HuH-7 (cell line): ENCODE measurements around the gene CTAG1B.
"Not testable (repeated sequence)": the region's sequence is repeated elsewhere in the genome, so short reads cannot be mapped to it uniquely, and the experiment has no call there.

Experiments used
- DNase-seq: peaks from one replicate; pipeline ENCODE4 v3.0.0; 2011; ENCODE audit warnings: low spot score

Gene CTAG1B

DNA sequence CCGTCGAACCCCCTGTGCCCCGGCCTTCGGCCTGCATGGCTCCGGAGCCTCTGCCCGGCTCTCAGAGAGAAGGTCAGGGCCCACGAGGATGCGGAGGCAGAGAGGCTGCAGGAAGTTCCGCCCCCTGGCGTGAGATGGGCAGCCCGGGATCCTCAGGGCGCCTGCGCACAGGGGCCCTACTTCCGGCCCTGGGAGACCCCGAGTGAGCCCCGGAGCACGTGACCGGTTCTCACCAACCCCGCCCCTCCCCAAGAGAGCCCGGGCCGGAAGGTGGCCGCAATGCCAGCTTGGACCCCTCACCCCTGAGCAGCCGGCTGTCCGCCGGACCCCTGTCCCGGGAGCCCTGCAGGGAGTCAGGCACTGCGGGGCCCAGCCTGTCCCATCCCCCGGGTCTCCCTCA, at the start of gene CTAG1B:
CTAG1B (minus strand) TSS at position 101 of the 400 bp plus-strand sequence; CDS start at position 37, 64 bp downstream.
- not testable (repeated sequence) for DNase-seq

DNA sequence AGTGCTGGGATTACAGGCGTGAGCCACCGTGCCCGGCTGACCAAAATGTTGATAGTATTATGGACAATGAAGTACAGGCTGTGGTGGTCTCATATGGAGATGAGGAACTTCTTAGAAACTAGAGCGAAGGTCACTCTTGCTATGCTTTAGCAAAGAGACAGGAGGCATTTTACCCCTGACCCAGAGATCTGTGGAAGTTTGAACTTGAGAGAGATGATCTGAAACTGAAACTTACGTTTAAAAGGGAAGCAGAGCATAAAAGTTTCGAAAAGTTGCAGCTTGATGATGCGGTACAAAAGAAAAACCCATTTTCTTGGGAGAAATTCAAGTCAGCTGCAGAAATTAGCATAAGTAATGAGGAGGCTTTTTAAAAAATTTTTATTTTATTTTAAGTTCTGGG, 42.8 kb upstream of the CTAG1B start:
- no peak for DNase-seq

DNA sequence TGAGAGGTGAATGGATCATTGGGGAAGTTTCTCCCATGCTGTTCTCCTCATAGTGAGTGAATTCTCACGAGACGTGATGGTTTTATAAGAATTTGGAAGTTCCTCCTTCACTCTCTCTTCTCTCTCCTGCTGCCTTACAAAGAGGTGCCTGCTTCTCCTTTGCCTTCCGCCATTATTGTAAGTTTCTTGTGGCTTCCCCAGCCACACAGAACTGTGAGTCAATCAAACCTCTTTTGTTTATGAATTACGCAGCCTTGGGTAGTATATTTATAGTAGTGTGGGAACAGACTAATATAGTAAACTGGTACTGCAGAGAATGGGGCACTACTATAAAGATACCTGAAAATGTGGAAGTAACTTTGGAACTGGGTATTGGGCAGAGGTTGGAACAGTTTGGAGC, 42.1 kb upstream of the CTAG1B start:
- DNase-seq: no peak

DNA sequence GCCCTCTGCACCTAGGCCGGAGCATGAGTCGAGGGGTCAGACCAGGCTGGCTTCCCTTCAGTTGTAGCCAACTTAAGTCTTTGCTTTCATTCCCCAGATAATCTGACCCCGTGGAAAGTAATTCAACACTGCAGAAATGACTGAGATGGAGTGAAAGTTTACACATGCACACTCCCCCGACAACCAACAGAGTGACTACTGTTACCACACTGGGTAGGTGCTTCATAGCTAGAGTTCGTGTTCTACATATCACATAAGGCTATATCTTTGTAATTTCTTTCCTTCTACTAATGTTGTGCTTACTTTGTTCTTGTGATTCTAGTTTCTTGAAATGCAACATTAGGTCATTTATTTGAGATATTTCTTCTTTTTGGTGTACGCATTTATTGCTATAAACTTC, 41.5 kb upstream of the CTAG1B start:
- DNase-seq: no peak

DNA sequence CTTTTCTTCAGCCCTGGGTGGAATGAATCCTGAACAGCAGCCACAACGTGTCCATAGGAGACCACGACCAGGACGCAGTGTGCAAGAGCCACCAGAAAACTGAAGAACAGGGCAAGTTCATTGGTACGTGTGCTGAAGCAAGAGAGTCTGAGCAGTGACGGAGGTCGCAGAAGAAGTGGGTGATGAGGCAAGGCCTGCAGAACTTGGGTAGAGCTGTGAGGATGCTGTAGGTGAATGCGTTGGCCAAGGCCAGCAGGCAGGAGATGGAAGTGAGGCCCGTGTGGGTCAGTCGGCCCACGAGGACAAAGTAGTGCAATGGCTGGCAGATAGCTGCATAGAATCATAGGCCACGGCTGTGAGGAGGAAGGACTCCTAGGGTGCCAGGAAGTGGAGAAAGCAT, 39.9 kb upstream of the CTAG1B start:
- no peak for DNase-seq

DNA sequence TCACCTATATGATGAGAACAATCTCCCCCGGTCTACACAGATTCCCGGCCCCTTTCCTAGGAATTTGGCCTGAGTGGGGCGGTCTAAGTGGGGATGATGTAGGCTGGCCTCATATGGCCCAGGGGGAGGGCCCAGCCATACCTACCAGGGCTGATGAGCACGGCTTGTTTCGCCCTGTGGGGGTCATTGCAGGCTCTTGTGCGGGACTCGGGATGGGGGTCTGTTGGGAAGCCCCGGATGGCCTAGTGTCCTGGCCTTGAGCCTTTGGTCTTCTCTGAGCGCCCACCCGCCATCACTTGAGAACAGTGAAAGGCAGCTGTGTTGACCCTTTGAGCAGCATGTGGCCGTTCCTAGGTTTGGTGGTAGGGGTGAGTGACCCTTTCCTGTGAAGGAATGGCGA, 39.1 kb upstream of the CTAG1B start:
- no peak for DNase-seq

DNA sequence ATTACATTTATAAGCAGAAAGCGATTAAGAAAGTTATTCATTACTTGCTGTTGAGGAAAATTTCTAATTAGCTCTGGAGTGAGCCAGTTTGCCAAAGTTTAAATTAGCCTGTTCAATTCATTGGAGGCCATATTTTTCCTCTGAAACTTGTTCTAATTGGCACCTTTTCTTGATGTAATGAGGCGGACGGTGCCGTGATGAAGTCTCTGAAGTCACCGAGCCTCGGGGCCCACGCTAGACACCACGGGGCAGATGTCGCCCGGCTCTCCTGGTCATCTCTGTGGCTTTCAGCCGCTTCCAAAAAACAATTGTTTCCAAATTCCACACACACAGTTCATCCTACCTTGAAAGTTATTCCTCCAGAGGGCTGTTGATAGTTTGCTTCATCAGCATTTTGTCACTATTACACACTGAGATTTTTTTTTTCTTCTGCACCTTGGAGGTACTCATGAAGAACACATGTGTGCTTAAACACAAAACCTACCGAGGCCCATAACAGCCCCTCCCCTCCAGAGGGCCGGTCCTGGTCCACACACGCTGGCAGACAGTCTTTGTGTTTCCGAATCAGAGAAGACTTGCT, 38.2 kb upstream of the CTAG1B start:
- no peak for DNase-seq

DNA sequence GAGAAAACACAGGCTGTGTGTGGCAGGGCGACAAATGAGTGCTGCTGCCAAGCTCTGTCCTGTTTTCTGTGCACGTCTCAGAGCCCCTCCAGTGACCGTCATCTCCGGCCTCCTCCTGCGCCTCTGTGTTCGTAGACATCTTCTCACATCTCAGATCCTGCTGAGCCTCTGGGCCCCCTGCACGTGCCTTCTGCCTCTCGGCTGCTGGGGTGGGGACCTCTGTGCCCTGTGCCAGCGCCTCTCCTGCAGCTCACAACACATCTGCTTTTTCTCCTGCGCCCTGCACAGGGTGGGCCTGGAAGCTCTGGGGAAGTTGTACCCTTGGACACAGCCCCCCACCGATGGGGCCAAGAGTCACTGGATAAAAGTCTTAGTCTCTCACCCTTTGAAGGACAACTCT, 36.7 kb upstream of the CTAG1B start:
- no peak for DNase-seq

DNA sequence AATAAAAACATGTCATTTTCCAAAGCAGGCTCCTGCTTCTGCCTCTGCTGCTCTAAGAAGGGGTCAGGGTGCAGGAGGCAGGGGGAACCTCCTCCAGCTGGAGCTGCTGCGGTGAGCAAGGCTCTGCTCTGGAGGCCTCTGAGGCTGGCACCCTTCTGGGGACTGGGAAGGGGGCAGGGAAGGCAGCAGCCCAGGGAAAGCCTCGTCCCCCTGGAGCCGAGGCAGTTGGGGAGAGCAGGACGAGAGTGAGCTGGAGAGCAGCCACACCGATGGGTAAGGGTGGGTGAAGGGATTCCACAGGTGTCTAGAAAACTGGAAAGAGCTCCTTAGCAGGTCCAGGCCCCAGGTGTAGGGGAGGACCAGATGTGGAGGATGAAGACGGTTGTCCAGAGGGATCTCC, 36.3 kb upstream of the CTAG1B start:
- no peak for DNase-seq

DNA sequence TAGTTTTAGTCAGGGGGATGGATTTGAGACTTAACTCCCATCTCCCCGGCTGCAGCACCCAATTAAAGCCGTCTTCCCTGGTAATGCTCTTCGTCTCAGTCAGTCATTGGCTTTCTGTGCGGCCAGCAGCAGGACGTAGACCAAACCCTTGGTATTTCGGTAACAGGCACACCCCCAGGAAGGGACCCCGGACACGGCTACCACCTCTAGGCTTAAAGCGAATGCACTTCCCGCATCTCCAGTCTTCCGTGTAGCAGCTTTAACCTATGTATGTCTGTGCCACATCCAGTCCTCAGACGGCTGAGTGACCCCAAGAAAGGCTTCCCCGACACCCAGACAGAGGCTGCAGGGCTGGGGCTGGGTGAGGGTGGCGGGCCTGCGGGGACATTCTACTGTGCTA, 35.8 kb upstream of the CTAG1B start:
- no peak for DNase-seq

DNA sequence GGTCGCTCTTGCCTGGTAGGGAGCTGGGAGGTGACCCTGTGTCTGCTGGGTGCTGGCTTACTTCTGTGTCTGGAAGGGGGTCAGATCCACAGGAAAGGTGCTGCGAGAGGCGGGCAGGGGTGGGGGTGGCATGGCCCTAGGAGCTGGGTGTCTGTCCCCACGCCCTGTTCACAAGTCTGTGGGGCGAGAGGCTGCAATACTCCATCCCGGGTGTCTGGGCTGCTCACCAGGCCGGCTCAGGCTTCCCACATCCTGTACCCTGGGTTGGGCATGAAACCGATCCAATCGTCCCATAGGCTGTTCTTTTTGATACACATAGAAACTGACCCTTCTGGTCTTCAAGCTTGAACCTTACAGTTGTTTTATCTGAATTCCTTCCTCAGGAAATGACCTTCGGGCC, 35.3 kb upstream of the CTAG1B start:
- no peak for DNase-seq

DNA sequence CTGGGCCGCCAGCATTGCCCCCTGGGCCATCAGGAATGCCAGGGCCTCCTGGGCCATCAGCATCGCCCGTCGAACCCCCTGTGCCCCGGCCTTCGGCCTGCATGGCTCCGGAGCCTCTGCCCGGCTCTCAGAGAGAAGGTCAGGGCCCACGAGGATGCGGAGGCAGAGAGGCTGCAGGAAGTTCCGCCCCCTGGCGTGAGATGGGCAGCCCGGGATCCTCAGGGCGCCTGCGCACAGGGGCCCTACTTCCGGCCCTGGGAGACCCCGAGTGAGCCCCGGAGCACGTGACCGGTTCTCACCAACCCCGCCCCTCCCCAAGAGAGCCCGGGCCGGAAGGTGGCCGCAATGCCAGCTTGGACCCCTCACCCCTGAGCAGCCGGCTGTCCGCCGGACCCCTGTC, 34.3 kb upstream of the CTAG1B start, which contains the start of gene CTAG2:
CTAG2 (minus strand) TSS at position 167 of the 400 bp plus-strand sequence; CDS start at position 103, 64 bp downstream.
- DNase-seq: not testable (repeated sequence)

DNA sequence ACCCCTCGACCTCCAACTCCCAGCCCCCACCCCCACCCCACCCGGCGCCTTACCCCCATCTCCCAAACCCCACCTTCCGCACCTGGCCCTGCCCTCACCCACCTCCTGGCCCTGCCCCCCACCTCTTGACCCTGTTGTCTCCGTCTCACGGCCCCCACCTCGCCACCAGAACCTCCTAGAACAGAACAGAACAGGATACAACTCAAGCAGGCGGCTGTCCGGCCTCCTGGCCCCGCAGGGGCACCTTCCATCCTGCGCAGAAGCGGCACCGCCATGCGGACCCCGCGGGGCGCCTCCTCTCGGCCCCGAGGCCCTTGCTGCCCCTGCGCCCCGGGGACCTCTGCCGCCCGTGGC, 33.9 kb upstream of the CTAG1B start:
- no peak for DNase-seq

DNA sequence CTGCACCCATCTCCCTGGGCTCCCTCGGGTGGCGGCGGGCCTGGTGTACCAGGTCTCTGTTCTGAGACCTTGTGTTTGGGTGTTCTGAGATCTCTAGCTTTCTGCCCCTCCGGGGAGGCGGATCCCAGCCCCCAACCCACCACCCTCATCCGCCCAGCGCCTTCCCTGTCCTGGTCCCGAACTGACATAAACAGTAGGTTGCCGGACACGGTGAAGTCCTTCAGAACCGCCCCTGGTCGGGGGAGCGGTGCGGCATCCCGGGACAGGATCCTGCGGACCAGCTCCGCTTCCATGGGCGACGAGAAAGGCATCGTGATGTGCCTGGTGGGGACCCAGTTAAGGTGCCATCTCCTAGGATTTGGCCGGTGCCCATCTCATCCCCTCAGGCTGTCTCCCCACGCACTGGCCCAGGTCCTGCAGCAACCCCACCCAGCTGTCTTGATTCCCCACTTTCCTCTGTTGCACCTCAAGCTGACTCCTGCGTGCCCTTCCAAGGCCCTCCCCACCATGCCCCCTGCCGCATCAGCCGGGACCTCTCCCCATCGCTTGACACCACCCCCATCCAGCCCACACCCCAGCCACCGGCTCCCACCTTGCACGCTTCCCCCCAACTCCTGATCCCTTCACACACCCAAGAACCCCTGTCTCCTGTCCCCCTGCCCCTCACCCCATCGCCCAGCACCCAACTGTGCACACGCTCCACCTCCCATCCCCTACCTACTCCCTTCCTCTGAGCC, 33.4 kb upstream of the CTAG1B start:
- no peak for DNase-seq

DNA sequence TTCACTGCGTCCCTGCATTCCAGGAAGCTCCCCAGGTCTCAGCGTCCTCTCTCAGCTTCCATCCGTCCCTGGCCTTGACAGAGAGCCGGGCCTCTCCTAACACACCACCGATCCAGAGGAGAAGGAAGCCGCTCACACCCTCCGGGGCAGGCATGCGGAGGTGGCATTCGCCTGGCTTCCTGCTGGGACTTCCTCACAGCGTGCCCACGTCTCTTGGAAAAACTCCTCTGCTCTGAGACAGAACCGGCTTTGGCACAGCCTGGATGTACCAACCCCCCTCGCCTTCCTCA, 31.1 kb upstream of the CTAG1B start:
- no peak for DNase-seq

DNA sequence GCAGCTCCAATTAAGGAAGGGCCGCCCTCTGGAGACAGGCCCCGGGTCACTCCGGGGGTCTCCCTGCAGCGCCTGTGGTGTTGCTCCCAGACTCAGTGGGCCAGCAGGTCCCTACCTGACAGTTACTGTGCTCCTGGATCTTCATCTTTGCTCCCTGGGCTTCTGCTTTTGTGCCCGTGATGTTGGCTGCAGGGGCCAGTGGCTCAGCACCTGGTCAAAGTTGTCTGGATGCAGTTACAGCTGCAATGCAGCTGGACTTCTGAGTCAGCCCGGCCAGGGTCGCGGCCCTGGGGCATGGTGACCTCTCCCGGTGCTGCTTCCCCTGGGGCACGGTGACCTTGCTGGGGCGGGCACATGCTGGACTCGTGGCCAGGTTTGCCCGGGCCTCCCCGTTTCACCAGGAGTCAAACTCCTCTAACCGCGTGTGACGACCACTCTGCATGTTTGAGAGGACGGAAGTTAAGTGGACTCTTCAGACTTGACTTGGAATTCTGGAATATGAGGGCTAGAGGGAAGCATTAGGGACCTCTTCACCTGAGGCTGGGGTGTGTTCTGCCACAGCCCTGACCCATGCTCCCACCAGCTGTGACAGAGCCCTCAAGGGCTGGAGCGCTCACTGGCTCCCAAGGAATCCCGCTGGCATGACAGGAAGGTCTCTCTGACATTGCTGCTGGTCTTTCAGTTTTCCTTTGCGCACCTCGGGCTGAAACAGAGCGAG, 30.6 kb upstream of the CTAG1B start:
- no peak for DNase-seq

DNA sequence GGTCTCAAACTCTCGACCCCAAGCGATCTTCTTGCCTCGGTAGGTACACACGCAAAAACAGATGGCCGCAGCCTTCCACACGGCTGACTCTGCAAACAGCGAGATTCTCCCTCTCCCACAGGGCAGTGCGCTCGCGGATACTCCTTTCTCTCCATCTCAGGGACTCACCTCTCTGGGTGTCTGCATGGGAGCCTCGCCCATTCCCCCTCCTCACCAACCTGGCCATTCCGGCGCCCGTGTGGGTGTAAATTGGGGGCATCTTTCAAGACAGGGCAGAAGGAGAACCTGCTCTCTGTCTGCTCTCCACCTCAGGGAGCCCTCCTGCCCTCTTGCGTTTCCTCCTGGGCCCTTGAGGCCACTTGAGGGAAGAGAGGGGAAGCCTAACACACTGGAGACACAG, 29.8 kb upstream of the CTAG1B start:
- DNase-seq: no peak

DNA sequence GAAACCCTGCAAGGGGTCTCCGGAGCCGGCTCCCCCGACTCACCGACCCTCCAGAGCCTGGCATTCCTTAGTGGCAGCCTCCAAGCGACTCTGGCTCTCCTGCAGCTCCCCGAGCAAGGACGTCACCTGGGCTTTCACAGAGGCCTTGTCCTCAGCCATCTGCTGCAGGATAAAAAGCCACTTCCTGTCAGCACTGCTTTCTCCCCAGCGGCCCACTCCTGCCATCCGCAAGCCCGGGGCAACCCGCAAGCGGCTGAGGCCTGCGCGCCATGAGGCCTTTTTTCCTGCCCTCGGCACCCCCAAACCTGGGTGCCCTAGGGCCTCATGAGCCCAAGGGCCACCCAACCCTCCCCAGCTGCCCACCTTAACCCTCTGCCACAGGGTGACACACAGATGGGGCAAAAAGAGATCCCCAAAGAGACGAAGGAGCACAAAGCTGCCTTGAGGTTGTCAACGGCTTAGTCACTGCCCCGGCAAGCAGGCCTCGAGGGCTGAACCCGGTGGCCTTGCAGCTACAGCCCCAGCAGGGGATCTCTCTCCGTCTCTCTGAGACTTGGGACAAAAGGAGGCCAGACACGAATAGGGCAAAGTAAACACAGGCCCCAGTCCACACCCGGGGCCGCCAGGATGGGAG, 26.8 kb upstream of the CTAG1B start:
- DNase-seq: not testable (repeated sequence)

DNA sequence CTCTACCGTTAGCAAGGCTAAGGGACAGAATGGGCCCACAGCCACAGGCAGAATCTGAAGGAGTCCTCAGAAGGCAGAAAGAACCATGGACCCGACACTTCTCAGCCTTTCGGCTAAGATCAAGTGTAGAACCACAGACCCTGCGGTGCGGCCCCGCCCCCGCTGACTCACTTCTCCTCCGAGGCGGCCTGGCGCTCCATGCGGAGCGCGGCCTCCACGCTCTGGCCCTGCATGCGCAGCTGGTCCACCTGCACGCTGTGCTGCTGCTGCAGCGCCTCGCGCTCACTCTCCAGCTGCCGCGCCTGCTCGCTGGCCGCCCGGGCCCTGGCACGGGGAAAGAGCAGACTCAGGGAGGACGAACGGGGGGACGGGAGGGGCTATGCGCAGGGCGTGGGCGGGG, 24.6 kb upstream of the CTAG1B start:
- DNase-seq: not testable (repeated sequence)

DNA sequence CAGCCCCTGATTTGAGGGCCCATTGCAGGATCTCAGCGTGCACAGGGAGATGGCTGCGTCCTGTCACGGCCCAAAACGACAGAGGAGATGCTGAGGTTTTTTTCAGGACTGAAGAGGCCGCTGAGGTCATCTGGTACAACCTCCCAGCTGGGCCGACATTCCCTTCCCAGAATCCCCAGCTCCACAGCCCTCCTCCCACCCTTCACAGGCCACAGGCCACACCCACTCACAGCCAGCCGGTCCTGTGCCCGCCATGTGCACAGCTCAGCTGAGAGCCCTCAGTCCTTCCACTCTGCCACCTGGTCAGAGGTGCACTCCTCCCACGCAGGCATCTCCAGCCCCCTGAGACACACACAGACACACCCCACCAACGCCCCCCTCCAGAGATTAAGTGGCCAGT, 22.7 kb upstream of the CTAG1B start:
- DNase-seq: not testable (repeated sequence)

DNA sequence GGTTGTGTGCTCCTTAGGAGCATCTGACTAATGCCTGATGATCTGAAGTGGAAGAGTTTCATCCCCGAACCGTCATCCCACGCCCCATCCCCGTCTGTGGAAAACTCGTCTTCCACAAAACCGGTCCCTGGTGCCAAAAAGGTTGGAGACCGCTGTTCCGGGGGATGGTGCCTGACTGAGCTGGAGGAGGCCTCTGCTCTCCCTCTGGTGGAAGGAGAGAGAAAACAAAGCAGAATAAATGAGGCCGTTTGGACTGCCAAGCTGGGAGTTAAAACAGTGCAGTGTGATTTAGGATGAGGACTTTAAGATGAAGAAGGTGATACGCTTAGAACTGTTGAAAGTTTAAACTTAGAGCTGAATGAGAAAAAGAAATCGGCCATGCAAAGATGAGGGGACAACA, 14.6 kb upstream of the CTAG1B start:
- DNase-seq: not testable (repeated sequence)

DNA sequence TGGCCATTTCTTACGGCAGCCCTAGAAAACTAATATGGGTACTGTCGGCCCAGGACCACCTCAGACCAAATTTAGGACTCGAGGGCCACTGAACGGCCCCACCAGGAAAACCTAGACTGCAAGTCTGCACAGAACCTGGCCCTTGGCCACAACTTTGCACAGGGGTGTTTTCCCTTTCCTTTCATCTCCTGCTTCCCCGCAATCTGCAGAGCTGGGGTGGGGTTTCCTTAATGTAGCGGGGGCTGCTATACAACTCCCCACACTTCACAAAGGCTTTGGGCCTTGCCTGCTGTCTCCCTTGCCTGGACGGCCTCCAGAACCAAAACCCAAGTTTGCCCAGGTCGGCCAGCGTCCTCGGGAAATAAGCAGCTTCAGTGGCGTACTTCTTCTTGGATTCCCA, 11.9 kb upstream of the CTAG1B start:
- not testable (repeated sequence) for DNase-seq

DNA sequence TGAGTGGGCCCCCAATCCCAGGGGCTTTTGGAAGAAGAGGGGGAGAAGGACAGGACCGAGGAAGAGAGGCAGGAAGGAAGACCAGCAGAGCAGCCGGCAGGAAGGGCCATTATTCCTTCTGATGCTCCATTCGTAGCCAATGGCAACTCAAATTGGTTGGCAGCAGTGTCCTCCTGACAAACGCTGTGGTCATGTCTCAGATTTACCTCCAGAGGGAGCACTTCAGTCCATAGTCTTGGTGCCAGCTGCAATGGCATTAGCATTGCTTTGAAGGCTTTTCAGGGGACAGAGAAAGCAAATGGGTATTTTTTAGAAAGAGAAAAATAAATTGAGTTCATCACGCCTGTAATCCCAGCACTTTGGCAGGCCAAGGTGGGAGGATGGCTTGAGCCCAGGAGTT, 9.9 kb upstream of the CTAG1B start:
- not testable (repeated sequence) for DNase-seq
